ENCODE data around the gene RHBDL3.

- no peak for TF ChIP-seq NKRF (conservative IDR thresholded peaks at IDR 0.05)
- TF ChIP-seq CTCF (IDR thresholded peaks at IDR 0.05 in 2 of 3, conservative IDR thresholded peaks at IDR 0.05 in 1 of 3; ENCODE audit: control insufficient read depth in 2 of 3, extremely low read depth in 1 of 3, insufficient read depth in 1 of 3, low read depth in 3 of 3, low read length in 3 of 3) = no peak
- TF ChIP-seq EZH2 (IDR thresholded peaks at IDR 0.05; ENCODE audit: borderline replicate concordance, control insufficient read depth, low read depth, low read length) = no peak
- no peak for TF ChIP-seq JUNB (IDR thresholded peaks at IDR 0.05)
- TF ChIP-seq NFIC (IDR thresholded peaks at IDR 0.05; ENCODE audit: low read depth, low read length) = no peak
- no peak for TF ChIP-seq HDAC6 (IDR thresholded peaks at IDR 0.05; ENCODE audit: unreplicated experiment)
- no peak for TF ChIP-seq ASH2L (IDR thresholded peaks at IDR 0.05; ENCODE audit: borderline replicate concordance, low read depth)
- no peak for TF ChIP-seq LARP7 (IDR thresholded peaks at IDR 0.05)
- no peak for TF ChIP-seq REST (IDR thresholded peaks at IDR 0.05; ENCODE audit: low read depth, low read length)
- TF ChIP-seq TARDBP (IDR thresholded peaks at IDR 0.05; ENCODE audit: borderline replicate concordance) = no peak
These were observed 23.9 kb downstream of the RHBDL3 start for GRCh38 chr17:32289471-32290070.
